H9 (cell line): ENCODE measurements around the gene EML1. TPM values are rescaled to one million over a fixed set of nuclear protein-coding genes. Genes with fewer than 3 reads are reported as not detected.

ENCODE experiments used
- DNase-seq: peaks from one replicate; pipeline ENCODE4 v3.0.0-alpha.2; 2017
- H2AFZ ChIP-seq: one replicate; pipeline ENCODE4 v1.6.1; 2013; ENCODE audit warnings: mild to moderate bottlenecking, low read length, control low read depth, moderate library complexity
- H2AK5ac ChIP-seq: 2 replicates; pipeline ENCODE4 v1.6.1; 2013; ENCODE audit warnings: low read length, control low read depth, mixed read lengths; ENCODE audit not compliant: insufficient read length
- H2BK120ac ChIP-seq: one replicate; pipeline ENCODE4 v1.6.1; 2013; ENCODE audit warnings: low read depth, mild to moderate bottlenecking, low read length, control low read depth, inconsistent platforms; ENCODE audit not compliant: poor library complexity, severe bottlenecking
- H2BK12ac ChIP-seq: 2 replicates; pipeline ENCODE4 v1.6.1; 2013; ENCODE audit warnings: low read length, control low read depth, mixed read lengths, low read depth; ENCODE audit not compliant: insufficient read length
- H2BK15ac ChIP-seq: 2 replicates; pipeline ENCODE4 v1.6.1; 2013; ENCODE audit warnings: low read depth, low read length, control low read depth
- H2BK20ac ChIP-seq: one replicate; pipeline ENCODE4 v1.6.1; 2013; ENCODE audit warnings: low read depth, mild to moderate bottlenecking, low read length, control low read depth, inconsistent platforms; ENCODE audit not compliant: poor library complexity, severe bottlenecking
- H2BK5ac ChIP-seq: 2 replicates; pipeline ENCODE4 v1.6.1; 2013; ENCODE audit warnings: low read length, control low read depth, mixed read lengths; ENCODE audit not compliant: insufficient read length
- H3K14ac ChIP-seq: 2 replicates; pipeline ENCODE4 v1.6.1; 2013; ENCODE audit warnings: low read length, control low read depth; ENCODE audit not compliant: insufficient read depth
- H3K18ac ChIP-seq: 2 replicates; pipeline ENCODE4 v1.6.1; 2013; ENCODE audit warnings: low read depth, mild to moderate bottlenecking, mixed read lengths, low read length, control low read depth; ENCODE audit not compliant: insufficient read length
- H3K23ac ChIP-seq: 2 replicates; pipeline ENCODE4 v1.6.1; 2013; ENCODE audit warnings: low read length, control low read depth, mixed read lengths, low read depth; ENCODE audit not compliant: insufficient read length
- H3K23me2 ChIP-seq: 2 replicates; pipeline ENCODE4 v1.6.1; 2013; ENCODE audit warnings: low read depth, mild to moderate bottlenecking, mixed read lengths, low read length, control low read depth; ENCODE audit not compliant: insufficient read length, poor library complexity, severe bottlenecking
- H3K27ac ChIP-seq: 2 replicates; pipeline ENCODE4 v1.5.1; 2013; ENCODE audit warnings: low read length, control low read depth, mixed read lengths, low read depth; ENCODE audit not compliant: insufficient read length
- H3K27me3 ChIP-seq: 2 replicates; pipeline ENCODE4 v1.6.1; 2013; ENCODE audit warnings: low read length, control low read depth, inconsistent platforms; ENCODE audit not compliant: insufficient read depth
- H3K4ac ChIP-seq: 2 replicates; pipeline ENCODE4 v1.6.1; 2013; ENCODE audit warnings: low read depth, mild to moderate bottlenecking, control low read depth, inconsistent platforms, low read length, moderate library complexity
- H3K4me1 ChIP-seq: 2 replicates; pipeline ENCODE4 v1.6.1; 2013; ENCODE audit warnings: low read length, control low read depth, inconsistent platforms; ENCODE audit not compliant: insufficient read depth
- H3K4me2 ChIP-seq: 2 replicates; pipeline ENCODE4 v1.6.1; 2013; ENCODE audit warnings: low read length, control low read depth, mixed read lengths; ENCODE audit not compliant: insufficient read length, insufficient read depth
- H3K56ac ChIP-seq: 2 replicates; pipeline ENCODE4 v1.6.1; 2013; ENCODE audit warnings: low read depth, mild to moderate bottlenecking, mixed read lengths, low read length, control low read depth; ENCODE audit not compliant: insufficient read length
- H3K79me1 ChIP-seq: 2 replicates; pipeline ENCODE4 v1.6.1; 2013; ENCODE audit warnings: low read depth, mild to moderate bottlenecking, moderate library complexity, low read length, control low read depth, inconsistent platforms; ENCODE audit not compliant: insufficient read depth, poor library complexity, severe bottlenecking
- H3K79me2 ChIP-seq: 2 replicates; pipeline ENCODE4 v1.6.1; 2013; ENCODE audit warnings: low read length, control low read depth, inconsistent platforms; ENCODE audit not compliant: insufficient read depth
- H3K9ac ChIP-seq: 2 replicates; pipeline ENCODE4 v1.6.1; 2013; ENCODE audit warnings: low read length, control low read depth, mixed read lengths; ENCODE audit not compliant: insufficient read length; ENCODE audit errors: extremely low read depth
- H3K9me3 ChIP-seq: one replicate; pipeline ENCODE4 v1.6.1; 2013; ENCODE audit warnings: low read depth, low read length, inconsistent platforms; ENCODE audit not compliant: control insufficient read depth
- H3T11ph ChIP-seq: one replicate; pipeline ENCODE4 v1.6.1; 2013; ENCODE audit warnings: mild to moderate bottlenecking, low read length, control low read depth, inconsistent platforms
- H4K20me1 ChIP-seq: one replicate; pipeline ENCODE4 v1.6.1; 2013; ENCODE audit not compliant: control insufficient read depth, insufficient read length, insufficient read depth
- H4K5ac ChIP-seq: 2 replicates; pipeline ENCODE4 v1.6.1; 2013; ENCODE audit warnings: low read depth, mild to moderate bottlenecking, mixed read lengths, low read length, control low read depth; ENCODE audit not compliant: insufficient read length
- H4K8ac ChIP-seq: replicated peaks from 2 replicates; pipeline ENCODE4 v1.6.1; 2013; ENCODE audit warnings: low read length, control low read depth, mixed read lengths, low read depth; ENCODE audit not compliant: insufficient read length
- H4K91ac ChIP-seq: 2 replicates; pipeline ENCODE4 v1.6.1; 2013; ENCODE audit warnings: low read depth, mild to moderate bottlenecking, moderate library complexity, mixed read lengths, low read length, control low read depth; ENCODE audit not compliant: insufficient read length
- H3K27ac Mint-ChIP-seq, 3 experiments: 2 replicates in 2 of 3; 3 replicates in 1 of 3; pipeline ENCODE4 v1.8.0; 2020 to 2021; ENCODE audit warnings: mixed read lengths in 3 of 3, mild to moderate bottlenecking in 1 of 3, moderate library complexity in 1 of 3
- H3K27me3 Mint-ChIP-seq: 2 replicates; pipeline ENCODE4 v1.8.0; 2021; ENCODE audit warnings: low read depth, mild to moderate bottlenecking, moderate library complexity, mixed read lengths
- H3K36me3 Mint-ChIP-seq, 3 experiments: 2 replicates in 2 of 3; 3 replicates in 1 of 3; pipeline ENCODE4 v1.8.0; 2020 to 2021; ENCODE audit warnings: low read depth in 3 of 3, mixed read lengths in 3 of 3; ENCODE audit not compliant: insufficient read depth in 1 of 3
- H3K4me1 Mint-ChIP-seq, 2 experiments: 2 replicates each; pipeline ENCODE4 v1.8.0; 2020; ENCODE audit warnings: mixed read lengths in 2 of 2
- H3K4me3 Mint-ChIP-seq, 2 experiments: 2 replicates in 1 of 2; 3 replicates in 1 of 2; pipeline ENCODE4 v1.8.0; 2020 to 2021; ENCODE audit warnings: mild to moderate bottlenecking in 2 of 2, mixed read lengths in 2 of 2, moderate library complexity in 1 of 2
- H3K9me3 Mint-ChIP-seq, 2 experiments: 2 replicates in 1 of 2; 3 replicates in 1 of 2; pipeline ENCODE4 v1.8.0; 2020; ENCODE audit warnings: mild to moderate bottlenecking in 2 of 2, mixed read lengths in 2 of 2, moderate library complexity in 1 of 2
- WGBS: extraction: QIAGEN DNeasy Blood & Tissue Kit; methylation state at CpG from one replicate; pipeline ENCODE4 v1.1.7; 2013; ENCODE audit warnings: missing lambda C conversion rate, low lambda C conversion rate, mixed read lengths; ENCODE audit not compliant: insufficient read length; ENCODE audit errors: extremely low coverage; 5-methylcytosine and 5-hydroxymethylcytosine counted together
- total RNA-seq: library from RNA; stranded (reverse); gene quantifications from 2 replicates; pipeline ENCODE4 v1.2.1, GENCODE V29; 2021
- TF ChIP-seq, protein P1 (sequence below): fragments of 200-600 bp; sonication (generic); conservative IDR thresholded peaks from 3 replicates; pipeline ENCODE4 v1.8.0; 2021; ENCODE audit warnings: antibody characterized with exemption, mild to moderate bottlenecking

The EML1 gene
- total RNA-seq, 1 experiment from 2014 or later = 16.7 TPM

DNA sequence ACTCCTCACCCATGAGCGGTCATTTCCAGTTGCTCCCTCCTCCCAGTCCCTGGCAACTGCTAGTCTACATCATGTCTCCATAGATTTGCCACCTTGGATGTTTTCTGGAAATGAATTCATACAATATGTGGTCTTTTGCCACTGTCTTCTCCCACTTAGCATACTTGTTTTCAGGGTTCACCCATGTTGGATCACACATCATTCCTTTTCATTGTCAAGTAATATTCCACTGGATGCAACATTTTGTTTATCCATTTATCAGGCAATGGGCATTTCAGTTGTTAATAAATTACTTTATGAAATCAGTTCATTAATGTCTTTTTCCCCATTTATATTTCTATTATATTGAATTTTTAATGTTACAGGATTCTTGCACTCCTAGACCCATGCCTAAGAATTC, 64.3 kb downstream of the EML1 start:
- H3K23ac ChIP-seq = no peak overlapping the region
- Mint-ChIP-seq H3K36me3 (peaks cover 0 to 4% (median 0%) of the 10 kb centered on the region in 3 experiments; a peak in 1 of 7 replicates), H3K4me1 (peaks cover 2 to 7% of the 10 kb centered on the region in 2 experiments; a peak in 2 of 4 replicates), H3K27ac (no peak overlapping the region), H3K9me3 (no peaks in the 10 kb centered on the region), H3K27me3 (no peaks in the 10 kb centered on the region), H3K4me3 (no peak overlapping the region)
- no peak overlapping the region for H4K5ac ChIP-seq
- H2BK120ac ChIP-seq = no peak overlapping the region
- no peak overlapping the region for H3T11ph ChIP-seq
- no peak overlapping the region for H4K91ac ChIP-seq
- H3K14ac ChIP-seq = no peak overlapping the region
- no peak overlapping the region for H2BK5ac ChIP-seq
- DNase-seq = no peak
- H3K79me2 ChIP-seq = no peaks in the 10 kb centered on the region
- no peaks in the 10 kb centered on the region for H4K20me1 ChIP-seq
- H3K9ac ChIP-seq = no peak overlapping the region
- no CpG with 5 or more reads among the region's 1 CpG for WGBS
- H2AK5ac ChIP-seq = no peak overlapping the region
- H2BK15ac ChIP-seq = no peak overlapping the region
- H2BK20ac ChIP-seq = no peak overlapping the region
- H2AFZ ChIP-seq = no peak overlapping the region
- H3K9me3 ChIP-seq = no peaks in the 10 kb centered on the region
- H4K8ac ChIP-seq = no peak overlapping the region
- no peak overlapping the region for H3K4ac ChIP-seq
- H3K18ac ChIP-seq = no peak overlapping the region
- H3K4me2 ChIP-seq = no peak overlapping the region
- H3K4me1 ChIP-seq = no peaks in the 10 kb centered on the region; the same call in 1 of the 2 replicates
- H3K27ac ChIP-seq = no peak overlapping the region
- no peaks in the 10 kb centered on the region for H3K27me3 ChIP-seq
- TF ChIP-seq, protein P1, sequence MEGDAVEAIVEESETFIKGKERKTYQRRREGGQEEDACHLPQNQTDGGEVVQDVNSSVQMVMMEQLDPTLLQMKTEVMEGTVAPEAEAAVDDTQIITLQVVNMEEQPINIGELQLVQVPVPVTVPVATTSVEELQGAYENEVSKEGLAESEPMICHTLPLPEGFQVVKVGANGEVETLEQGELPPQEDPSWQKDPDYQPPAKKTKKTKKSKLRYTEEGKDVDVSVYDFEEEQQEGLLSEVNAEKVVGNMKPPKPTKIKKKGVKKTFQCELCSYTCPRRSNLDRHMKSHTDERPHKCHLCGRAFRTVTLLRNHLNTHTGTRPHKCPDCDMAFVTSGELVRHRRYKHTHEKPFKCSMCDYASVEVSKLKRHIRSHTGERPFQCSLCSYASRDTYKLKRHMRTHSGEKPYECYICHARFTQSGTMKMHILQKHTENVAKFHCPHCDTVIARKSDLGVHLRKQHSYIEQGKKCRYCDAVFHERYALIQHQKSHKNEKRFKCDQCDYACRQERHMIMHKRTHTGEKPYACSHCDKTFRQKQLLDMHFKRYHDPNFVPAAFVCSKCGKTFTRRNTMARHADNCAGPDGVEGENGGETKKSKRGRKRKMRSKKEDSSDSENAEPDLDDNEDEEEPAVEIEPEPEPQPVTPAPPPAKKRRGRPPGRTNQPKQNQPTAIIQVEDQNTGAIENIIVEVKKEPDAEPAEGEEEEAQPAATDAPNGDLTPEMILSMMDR = no peak
- H2BK12ac ChIP-seq = no peak overlapping the region
- H3K56ac ChIP-seq = no peak overlapping the region
- H3K23me2 ChIP-seq = no peaks in the 10 kb centered on the region
- H3K79me1 ChIP-seq = no peaks in the 10 kb centered on the region
